GM12878 (cell line): ENCODE results near the gene TPPP3. TPM values are rescaled to one million over a fixed set of nuclear protein-coding genes. Genes with fewer than 3 reads are reported as not detected.
A peak's percentile ranks its signal among the peaks of the same experiment; 100 is the strongest.

ENCODE experiments used
- ATAC-seq: fragments of 200-7000 bp; cut with Tn5 transposase; 3 replicates; pipeline ENCODE4 v1.9.1; 2020; ENCODE audit warnings: mild to moderate bottlenecking, moderate library complexity
- BruUV-seq: library from RNA; stranded (reverse); fragments of 400-500 nt; replicated peaks from 2 replicates; lab custom pipeline; 2021; lab: Mats Ljungman, UMichigan
- CTCF ChIA-PET: fragments of 300-600 bp; sonication (Branson Sonifier 250); formaldehyde crosslinking; extraction: SDS; loops from one replicate; lab custom pipeline; 2021; ENCODE audit warnings: inconsistent platforms; lab: Yijun Ruan, JAX
- POLR2A ChIA-PET: fragments of 350-600 bp; formaldehyde crosslinking; extraction: SDS; loops from one replicate; lab custom pipeline; 2021; ENCODE audit warnings: inconsistent platforms; lab: Charles Lee
- RAD21 ChIA-PET: fragments of 300-600 bp; sonication (Branson Sonifier 250); formaldehyde crosslinking; loops from one replicate; lab custom pipeline; 2023; ENCODE audit warnings: antibody characterized with exemption; ENCODE audit not compliant: unreplicated experiment; lab: Charles Lee
- SMC1A ChIA-PET: fragments of 300-600 bp; sonication (Branson Sonifier 250); formaldehyde crosslinking; loops from one replicate; lab custom pipeline; 2023; ENCODE audit not compliant: unreplicated experiment, uncharacterized antibody; lab: Charles Lee
- DNase-seq: peaks from one replicate; pipeline ENCODE4 v3.0.0-alpha.2; 2011; ENCODE audit warnings: low read depth, low spot score
- FAIRE-seq: peaks from 3 replicates; lab custom pipeline; 2011; peaks lifted over from hg19 to GRCh38; lab: Jason Lieb, UNC
- H2AFZ ChIP-seq: 2 replicates; pipeline ENCODE4 v1.6.0; 2011; ENCODE audit warnings: low read depth, low read length, control low read depth; ENCODE audit not compliant: control insufficient read depth
- H3K27ac ChIP-seq: 2 replicates; pipeline ENCODE4 v1.5.1; 2011; ENCODE audit warnings: control low read depth; ENCODE audit not compliant: control insufficient read depth, insufficient read depth
- H3K27me3 ChIP-seq, 2 experiments: replicated peaks in 1 of 2; 2 replicates each; pipeline versions ENCODE4 v1.6.0 to v1.6.1; 2011; ENCODE audit warnings: low read length in 1 of 2; ENCODE audit not compliant: control insufficient read depth in 2 of 2, insufficient read depth in 2 of 2
- H3K36me3 ChIP-seq, 2 experiments: 2 replicates each; pipeline ENCODE4 v1.5.1; 2011; ENCODE audit warnings: low read length in 1 of 2; ENCODE audit not compliant: control insufficient read depth in 2 of 2, insufficient read depth in 2 of 2
- H3K4me1 ChIP-seq: 2 replicates; pipeline ENCODE4 v1.6.1; 2011; ENCODE audit warnings: mild to moderate bottlenecking, low read length, moderate library complexity, mixed read lengths; ENCODE audit not compliant: control insufficient read depth, insufficient read depth
- H3K4me2 ChIP-seq: 2 replicates; pipeline ENCODE4 v1.6.0; 2011; ENCODE audit warnings: control low read depth; ENCODE audit not compliant: control insufficient read depth, insufficient read depth
- H3K4me3 ChIP-seq: fragments of 200-600 bp; sonication (generic); 2 replicates; pipeline ENCODE4 v1.5.1; 2016
- H3K79me2 ChIP-seq: 2 replicates; pipeline ENCODE4 v1.6.0; 2011; ENCODE audit warnings: low read length; ENCODE audit not compliant: control insufficient read depth, insufficient read depth
- H3K9ac ChIP-seq: 2 replicates; pipeline ENCODE4 v1.8.0; 2011; ENCODE audit warnings: low read length, control low read depth, mixed read lengths; ENCODE audit not compliant: control insufficient read depth, insufficient read depth
- H3K9me3 ChIP-seq: replicated peaks from 3 replicates; pipeline ENCODE4 v1.5.1; 2011; ENCODE audit warnings: mild to moderate bottlenecking, low read length; ENCODE audit not compliant: control insufficient read depth, insufficient read depth
- H4K20me1 ChIP-seq: 2 replicates; pipeline ENCODE4 v1.6.0; 2011; ENCODE audit not compliant: control insufficient read depth, insufficient read depth
- BCLAF1 ChIP-seq: fragments of 450-650 bp; IDR thresholded peaks from 2 replicates; pipeline ENCODE4 v1.6.1; 2017; ENCODE audit warnings: antibody characterized with exemption, mild to moderate bottlenecking, moderate library complexity
- CUX1 ChIP-seq: IDR thresholded peaks from 2 replicates; pipeline ENCODE4 v1.6.1; 2012; ENCODE audit warnings: improper control_type of control experiment, low read depth, low read length; ENCODE audit not compliant: insufficient replicate concordance
- HSF1 ChIP-seq: fragments of 150-350 bp; IDR thresholded peaks from 2 replicates; pipeline ENCODE4 v1.6.1; 2014; ENCODE audit warnings: mild to moderate bottlenecking, low read depth, low read length
- IRF3 ChIP-seq: fragments of 450-650 bp; IDR thresholded peaks from 2 replicates; pipeline ENCODE4 v1.6.1; 2014; ENCODE audit warnings: mild to moderate bottlenecking
- JUNB ChIP-seq: IDR thresholded peaks from 2 replicates; pipeline ENCODE4 v1.6.1; 2016; ENCODE audit warnings: antibody characterized with exemption, mild to moderate bottlenecking
- YBX1 ChIP-seq: fragments of 450-650 bp; IDR thresholded peaks from 2 replicates; pipeline ENCODE4 v1.6.1; 2016; ENCODE audit warnings: antibody characterized with exemption
- ZBTB33 ChIP-seq: fragments of 450-650 bp; IDR thresholded peaks from 2 replicates; pipeline ENCODE4 v1.6.1; 2017; ENCODE audit warnings: mild to moderate bottlenecking
- WGBS: methylation state at CpG from one replicate; pipeline ENCODE4 v1.1.6; 2016; ENCODE audit warnings: low lambda C conversion rate; ENCODE audit not compliant: insufficient replicate concordance, insufficient coverage; ENCODE audit errors: missing lambda C conversion rate; 5-methylcytosine and 5-hydroxymethylcytosine counted together
- in situ Hi-C: fragments of 300-500 bp; cut with MboI; formaldehyde crosslinking; loops from 9 replicates; pipeline ENCODE4 v1.14.3; 2018; ENCODE audit warnings: mixed read lengths
- intact Hi-C: fragments of 100-400 bp; cut with micrococcal nuclease; formaldehyde crosslinking; loops from one replicate; pipeline ENCODE4 v1.14.2; 2022; ENCODE audit not compliant: unreplicated experiment
- polyA plus RNA-seq, 11 experiments: library from polyadenylated mRNA; depleted of rRNA in 4 of 11; unstranded in 6 of 11; stranded (reverse) in 5 of 11; fragments of >200 nt; fragmentation: Nextera tagmentation in 4 of 11; fragmentation: Illumina TruSeq in 1 of 11; extraction: Ambion mirVana in 4 of 11; extraction: Trizol in 1 of 11; gene quantifications; 1 replicate in 1 of 11; 2 replicates in 10 of 11; pipeline versions ENCODE4 v1.2.1 to v1.2.3, GENCODE V29; 2011 to 2016; ENCODE audit warnings: inconsistent platforms in 2 of 11, missing spikeins in 2 of 11, low read depth in 1 of 11
- total RNA-seq, 4 experiments: library from RNA; depleted of rRNA in 3 of 4; stranded (reverse); fragments of >200 nt in 3 of 4; fragmentation: Illumina TruSeq in 1 of 4; extraction: Trizol in 1 of 4; gene quantifications; 2 replicates each; pipeline versions ENCODE4 v1.2.1 to v1.2.3, GENCODE V29; 2013 to 2021

The TPPP3 gene
- total and polyA plus RNA-seq, 10 of the 15 experiments (the other 5 are each of a cell fraction or from before 2014, with no cell fraction given) = 0.14 TPM; not detected in 9

GRCh38 chr16:67429799-67430503 is 36.7 kb upstream of the TPPP3 start:
- no TSS peak for BruUV-seq
- peaks cover 4% of the 10 kb centered on the region; the same call in 1 of the 2 replicates for H3K4me1 ChIP-seq
- peaks cover 12 to 14% of the 10 kb centered on the region in 2 experiments for H3K27me3 ChIP-seq
- no peaks in the 10 kb centered on the region for H4K20me1 ChIP-seq
- H3K27ac ChIP-seq = no peak overlapping the region
- H3K9ac ChIP-seq = no peak overlapping the region
- DNase-seq (no peak), FAIRE-seq (no peak), ATAC-seq (no peak)
- no peaks in the 10 kb centered on the region for H3K36me3 ChIP-seq
- no peak overlapping the region for H2AFZ ChIP-seq
- RAD21 ChIA-PET = interaction anchor here (2.0 kb wide), 1 partner anchor 18 kb away, joined by 18 read pairs; no protein-coding TSS in a partner anchor
- in situ Hi-C loops = no loop called here
- CTCF ChIA-PET = interaction anchor here (1.7 to 3.5 kb wide), 3 partner anchors 16 to 90 kb away, joined by 3 to 81 read pairs (median 13); no protein-coding TSS in a partner anchor
- H3K4me2 ChIP-seq = peak overlapping the region; percentile 50; the same call in 1 of the 2 replicates
- no peaks in the 10 kb centered on the region for H3K79me2 ChIP-seq
- 11% methylated on average over 13 of the region's 13 CpGs for WGBS
- H3K4me3 ChIP-seq = peak overlapping the region; percentile 42; the same call in 1 of the 2 replicates
- intact Hi-C loops = no loop called here
- POLR2A ChIA-PET = no interaction called here
- H3K9me3 ChIP-seq = no peaks in the 10 kb centered on the region
- SMC1A ChIA-PET = no interaction called here
- no peak for TF ChIP-seq CUX1
- TF ChIP-seq BCLAF1 = no peak
- TF ChIP-seq ZBTB33 = no peak
- TF ChIP-seq YBX1 = no peak
- TF ChIP-seq HSF1 = no peak
- TF ChIP-seq JUNB = no peak
- no peak for TF ChIP-seq IRF3
